ENCODE measurements around the gene IL2RA. TPM values are rescaled to one million over a fixed set of nuclear protein-coding genes. Genes with fewer than 3 reads are reported as not detected.

Gene IL2RA
- total RNA-seq, 1 experiment from 2014 or later: 0.59 TPM

- Histone ChIP-seq H3K27me3 (ENCODE audit: insufficient read depth, low read length) (peaks cover 12% of the 10 kb centered on the region; the same call in 1 of the 2 replicates), H3K36me3 (ENCODE audit: control insufficient read depth in 1 of 2, insufficient read depth in 2 of 2, low read length in 2 of 2) (no peaks in the 10 kb centered on the region), H3K79me2 (ENCODE audit: insufficient read depth, low read length) (no peaks in the 10 kb centered on the region), H3K4me1 (ENCODE audit: control insufficient read depth in 1 of 2, insufficient read depth in 2 of 2, low read length in 2 of 2) (no peaks in the 10 kb centered on the region), H4K20me1 (ENCODE audit: insufficient read depth) (no peaks in the 10 kb centered on the region), H2AFZ (ENCODE audit: low read depth, low read length, poor library complexity, severe bottlenecking) (no peak overlapping the region), H3K9me3 (ENCODE audit: control insufficient read depth in 1 of 2, insufficient read depth in 1 of 2, low read depth in 1 of 2, low read length in 2 of 2) (no peaks in the 10 kb centered on the region), H3K4me3 (replicated peaks in 1 of 2; ENCODE audit: low read depth in 1 of 2, low read length in 2 of 2) (no peak overlapping the region), H3K9ac (ENCODE audit: low read length) (no peak overlapping the region), H3K9me2 (ENCODE audit: insufficient read depth) (no peaks in the 10 kb centered on the region), H3K4me2 (ENCODE audit: low read length) (no peak overlapping the region), H3K27ac (ENCODE audit: low read depth, low read length) (no peak overlapping the region)
- no TSS peak for BruUV-seq (replicated peaks)
- ATAC-seq (no peak), DNase-seq (ENCODE audit: low read depth, low spot score) (no peak)
- RAD21 ChIA-PET (ENCODE audit: low non-redundant PET in 1 of 2, low total read pairs in 2 of 2, uncharacterized antibody in 2 of 2, unreplicated experiment in 2 of 2): no interaction called here
- no peak for TF ChIP-seq CEBPB (IDR thresholded peaks at IDR 0.05; ENCODE audit: low read depth)
- no peak for TF ChIP-seq EGR1 (IDR thresholded peaks at IDR 0.05; ENCODE audit: low read depth)
- no peak for TF ChIP-seq EZH2phosphoT487 (IDR thresholded peaks at IDR 0.05; ENCODE audit: borderline replicate concordance)
- no peak for TF ChIP-seq FOSL1 (IDR thresholded peaks at IDR 0.05; ENCODE audit: low read depth)
- no peak for TF ChIP-seq REST (IDR thresholded peaks at IDR 0.05; ENCODE audit: low read depth)
- TF ChIP-seq ZNF274 (IDR thresholded peaks at IDR 0.05; ENCODE audit: low read depth, low read length): no peak
- no peak for TF ChIP-seq SRF (IDR thresholded peaks at IDR 0.05; ENCODE audit: low read depth)
- no peak for TF ChIP-seq TCF7L2 (IDR thresholded peaks at IDR 0.05; ENCODE audit: borderline replicate concordance, extremely low read depth, insufficient read depth, insufficient read length)
- no peak for TF ChIP-seq CBX3 (IDR thresholded peaks at IDR 0.05; ENCODE audit: low read depth)
- no peak for TF ChIP-seq YY1 (IDR thresholded peaks at IDR 0.05; ENCODE audit: extremely low read depth, insufficient replicate concordance, low read depth, low read length)
- TF ChIP-seq CTCF (IDR thresholded peaks at IDR 0.05 in 2 of 3, conservative IDR thresholded peaks at IDR 0.05 in 1 of 3; ENCODE audit: borderline replicate concordance in 1 of 3, insufficient read depth in 1 of 3, low read depth in 2 of 3, low read length in 2 of 3): no peak
- TF ChIP-seq SIN3A (IDR thresholded peaks at IDR 0.05; ENCODE audit: low read depth): no peak
- no peak for TF ChIP-seq ZBTB33 (IDR thresholded peaks at IDR 0.05; ENCODE audit: extremely low read depth, insufficient replicate concordance, low read length)
- TF ChIP-seq JUND (IDR thresholded peaks at IDR 0.05): no peak
- TF ChIP-seq MAX (IDR thresholded peaks at IDR 0.05): no peak
- no peak for TF ChIP-seq POLR2AphosphoS5 (IDR thresholded peaks at IDR 0.05; ENCODE audit: low read depth, low read length)
- TF ChIP-seq ELF1 (IDR thresholded peaks at IDR 0.05; ENCODE audit: borderline replicate concordance, low read depth): no peak
- intact Hi-C loops (cut with micrococcal nuclease): no loop called here
- POLR2A ChIA-PET: no interaction called here
- CTCF ChIA-PET: no interaction called here
Measured at GRCh38 chr10:6064119-6064518, 2.0 kb upstream of the IL2RA start.

All from HCT116 (cell line).